A673 (cell line): Measurements from ENCODE around the gene C2orf81. TPM values are rescaled to one million over a fixed set of nuclear protein-coding genes. Genes with fewer than 3 reads are reported as not detected.
"Not testable (repeated sequence)": the region's sequence is repeated elsewhere in the genome, so short reads cannot be mapped to it uniquely, and the experiment has no call there.

Experiments used
- BruUV-seq: library from RNA; stranded (reverse); fragments of 400-500 nt; replicated peaks from 2 replicates; lab custom pipeline; 2021; lab: Mats Ljungman, UMichigan
- CTCF ChIA-PET: fragments of 300-600 bp; sonication (Branson Sonifier 250); formaldehyde crosslinking; loops from one replicate; lab custom pipeline; 2022; ENCODE audit warnings: antibody characterized with exemption; lab: Charles Lee
- POLR2A ChIA-PET: fragments of 300-600 bp; sonication (Branson Sonifier 250); formaldehyde crosslinking; loops from one replicate; lab custom pipeline; 2022; ENCODE audit warnings: antibody characterized with exemption; ENCODE audit not compliant: low non-redundant PET; lab: Charles Lee
- DNase-seq: peaks from one replicate; pipeline ENCODE4 v3.0.0-alpha.2; 2015; ENCODE audit warnings: low spot score
- H3K27ac ChIP-seq: fragments of 200-600 bp; sonication (generic); 2 replicates; pipeline ENCODE4 v1.5.1; 2016; ENCODE audit warnings: mixed run types, low read depth, mild to moderate bottlenecking, mixed read lengths, antibody characterized with exemption, low read length; ENCODE audit not compliant: poor library complexity, severe bottlenecking
- H3K27me3 ChIP-seq: fragments of 200-600 bp; sonication (generic); replicated peaks from 2 replicates; pipeline ENCODE4 v1.6.1; 2017; ENCODE audit warnings: mixed run types, low read depth, mild to moderate bottlenecking, mixed read lengths, antibody characterized with exemption, low read length; ENCODE audit not compliant: insufficient read depth, poor library complexity
- H3K36me3 ChIP-seq: fragments of 200-600 bp; sonication (generic); 2 replicates; pipeline ENCODE4 v1.6.1; 2016; ENCODE audit warnings: mixed run types, mild to moderate bottlenecking, mixed read lengths, antibody characterized with exemption, low read length; ENCODE audit not compliant: insufficient read depth, poor library complexity, severe bottlenecking
- H3K4me1 ChIP-seq: fragments of 200-600 bp; sonication (generic); 2 replicates; pipeline ENCODE4 v1.6.1; 2017; ENCODE audit warnings: mixed run types, mild to moderate bottlenecking, mixed read lengths, antibody characterized with exemption, low read length; ENCODE audit not compliant: insufficient read depth, poor library complexity, severe bottlenecking
- H3K4me3 ChIP-seq: fragments of 200-600 bp; sonication (generic); 2 replicates; pipeline ENCODE4 v1.5.1; 2016; ENCODE audit warnings: low read depth, mixed run types, mild to moderate bottlenecking, mixed read lengths, low read length; ENCODE audit not compliant: poor library complexity, severe bottlenecking
- H3K9me3 ChIP-seq: fragments of 200-600 bp; sonication (generic); 2 replicates; pipeline ENCODE4 v1.6.1; 2016; ENCODE audit warnings: mixed run types, low read depth, mild to moderate bottlenecking, mixed read lengths, antibody characterized with exemption, low read length; ENCODE audit not compliant: poor library complexity, severe bottlenecking
- EZH2 ChIP-seq: fragments of 200-600 bp; sonication (generic); IDR thresholded peaks from 2 replicates; pipeline ENCODE4 v1.6.1; 2017; ENCODE audit warnings: borderline replicate concordance, low read depth, mild to moderate bottlenecking, mixed read lengths, antibody characterized with exemption, low read length; ENCODE audit not compliant: poor library complexity, severe bottlenecking
- intact Hi-C: fragments of 100-400 bp; cut with micrococcal nuclease; formaldehyde crosslinking; loops from one replicate; pipeline ENCODE4 v1.10.0; 2022; ENCODE audit not compliant: unreplicated experiment
- total RNA-seq: library from RNA; stranded (reverse); gene quantifications from 2 replicates; pipeline ENCODE4 v1.2.3, GENCODE V29; 2021
- TF ChIP-seq, protein P1 (sequence below): fragments of 300-800, 200-600 bp; sonication (generic); conservative IDR thresholded peaks from 2 replicates; pipeline ENCODE4 v1.5.1; 2017; ENCODE audit warnings: low read depth, mild to moderate bottlenecking, antibody characterized with exemption, low read length, moderate library complexity, mixed read lengths

C2orf81 gene
- total RNA-seq, 1 experiment from 2014 or later, result 1.9 TPM

DNA sequence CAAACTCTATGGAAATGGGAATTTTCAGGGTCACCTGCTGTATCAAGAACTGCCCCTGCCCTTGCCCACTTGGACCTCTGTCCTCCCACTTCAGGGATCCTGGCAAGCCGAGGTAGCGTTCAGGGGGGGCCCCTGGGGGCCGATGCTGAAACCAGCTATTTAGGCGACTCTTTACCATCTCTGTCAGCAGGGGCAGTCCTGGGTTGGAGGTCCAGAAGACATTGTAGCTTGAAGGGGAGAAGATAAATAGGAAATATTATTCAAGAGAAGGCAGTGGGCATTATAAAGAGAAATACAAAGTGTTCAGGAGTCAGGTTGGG is 41.3 kb upstream of the C2orf81 start:
- TF ChIP-seq, protein P1, sequence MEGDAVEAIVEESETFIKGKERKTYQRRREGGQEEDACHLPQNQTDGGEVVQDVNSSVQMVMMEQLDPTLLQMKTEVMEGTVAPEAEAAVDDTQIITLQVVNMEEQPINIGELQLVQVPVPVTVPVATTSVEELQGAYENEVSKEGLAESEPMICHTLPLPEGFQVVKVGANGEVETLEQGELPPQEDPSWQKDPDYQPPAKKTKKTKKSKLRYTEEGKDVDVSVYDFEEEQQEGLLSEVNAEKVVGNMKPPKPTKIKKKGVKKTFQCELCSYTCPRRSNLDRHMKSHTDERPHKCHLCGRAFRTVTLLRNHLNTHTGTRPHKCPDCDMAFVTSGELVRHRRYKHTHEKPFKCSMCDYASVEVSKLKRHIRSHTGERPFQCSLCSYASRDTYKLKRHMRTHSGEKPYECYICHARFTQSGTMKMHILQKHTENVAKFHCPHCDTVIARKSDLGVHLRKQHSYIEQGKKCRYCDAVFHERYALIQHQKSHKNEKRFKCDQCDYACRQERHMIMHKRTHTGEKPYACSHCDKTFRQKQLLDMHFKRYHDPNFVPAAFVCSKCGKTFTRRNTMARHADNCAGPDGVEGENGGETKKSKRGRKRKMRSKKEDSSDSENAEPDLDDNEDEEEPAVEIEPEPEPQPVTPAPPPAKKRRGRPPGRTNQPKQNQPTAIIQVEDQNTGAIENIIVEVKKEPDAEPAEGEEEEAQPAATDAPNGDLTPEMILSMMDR, result no peak
- TF ChIP-seq EZH2, result no peak
- Histone ChIP-seq H3K4me3 (no peak overlapping the region), H3K27ac (no peak overlapping the region), H3K9me3 (no peaks in the 10 kb centered on the region), H3K4me1 (peaks cover 5% of the 10 kb centered on the region), H3K27me3 (no peaks in the 10 kb centered on the region), H3K36me3 (peaks cover 18% of the 10 kb centered on the region)
- BruUV-seq, result no TSS peak
- ChIA-PET CTCF (no interaction called here), POLR2A (no interaction called here)
- no peak for DNase-seq
- intact Hi-C loops, result no loop called here

DNA sequence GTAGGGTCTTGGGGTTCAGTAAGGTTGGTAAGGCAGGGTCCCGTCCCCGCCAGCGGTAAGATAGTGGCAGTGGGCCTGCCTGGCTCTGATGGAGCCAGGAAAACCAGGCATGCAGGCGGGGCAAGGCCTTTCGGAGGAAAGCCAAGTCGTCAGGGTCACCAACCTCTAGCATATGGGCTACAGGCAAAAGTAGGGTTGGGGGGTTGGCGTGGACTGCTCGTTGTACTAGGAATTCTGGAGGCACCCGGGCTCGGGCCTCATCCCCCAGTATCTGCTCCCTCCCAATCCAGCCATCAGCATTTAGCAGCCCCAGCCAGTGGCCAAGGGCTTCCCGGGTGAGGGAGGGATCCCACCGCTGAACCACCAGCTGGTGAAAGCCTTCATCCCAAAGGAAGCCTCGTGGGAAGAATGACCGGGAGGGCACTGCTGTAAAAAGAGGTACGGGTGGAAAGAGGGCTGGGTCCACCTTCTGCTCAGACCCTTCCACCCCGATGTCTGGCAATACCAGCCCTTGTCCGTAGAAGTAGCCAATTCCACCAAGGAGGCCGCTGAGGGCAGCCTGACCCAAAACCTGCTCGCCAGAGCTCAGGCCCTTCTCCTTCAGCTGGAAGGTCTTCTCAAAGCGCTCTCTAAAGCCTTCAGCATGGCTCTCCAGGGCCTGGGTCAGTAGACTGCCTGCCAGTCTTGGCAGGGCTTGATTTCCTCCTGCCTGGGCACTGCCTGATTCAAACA is 40.8 kb upstream of the C2orf81 start:
- intact Hi-C loops, result no loop called here
- TF ChIP-seq, protein P1, result no peak
- no peak for TF ChIP-seq EZH2
- no TSS peak for BruUV-seq
- Histone ChIP-seq H3K4me1 (peaks cover 5% of the 10 kb centered on the region), H3K36me3 (peaks cover 18% of the 10 kb centered on the region), H3K27me3 (no peaks in the 10 kb centered on the region), H3K9me3 (no peaks in the 10 kb centered on the region), H3K27ac (no peak overlapping the region), H3K4me3 (no peak overlapping the region)
- CTCF ChIA-PET, result interaction anchor here (0.6 to 0.8 kb wide), 2 partner anchors 12 to 22 kb away, joined by 3 read pairs; no protein-coding TSS in a partner anchor
- POLR2A ChIA-PET, result interaction anchor here (0.6 kb wide), 1 partner anchor 51 kb away, joined by 7 read pairs; no protein-coding TSS in a partner anchor
- no peak for DNase-seq

DNA sequence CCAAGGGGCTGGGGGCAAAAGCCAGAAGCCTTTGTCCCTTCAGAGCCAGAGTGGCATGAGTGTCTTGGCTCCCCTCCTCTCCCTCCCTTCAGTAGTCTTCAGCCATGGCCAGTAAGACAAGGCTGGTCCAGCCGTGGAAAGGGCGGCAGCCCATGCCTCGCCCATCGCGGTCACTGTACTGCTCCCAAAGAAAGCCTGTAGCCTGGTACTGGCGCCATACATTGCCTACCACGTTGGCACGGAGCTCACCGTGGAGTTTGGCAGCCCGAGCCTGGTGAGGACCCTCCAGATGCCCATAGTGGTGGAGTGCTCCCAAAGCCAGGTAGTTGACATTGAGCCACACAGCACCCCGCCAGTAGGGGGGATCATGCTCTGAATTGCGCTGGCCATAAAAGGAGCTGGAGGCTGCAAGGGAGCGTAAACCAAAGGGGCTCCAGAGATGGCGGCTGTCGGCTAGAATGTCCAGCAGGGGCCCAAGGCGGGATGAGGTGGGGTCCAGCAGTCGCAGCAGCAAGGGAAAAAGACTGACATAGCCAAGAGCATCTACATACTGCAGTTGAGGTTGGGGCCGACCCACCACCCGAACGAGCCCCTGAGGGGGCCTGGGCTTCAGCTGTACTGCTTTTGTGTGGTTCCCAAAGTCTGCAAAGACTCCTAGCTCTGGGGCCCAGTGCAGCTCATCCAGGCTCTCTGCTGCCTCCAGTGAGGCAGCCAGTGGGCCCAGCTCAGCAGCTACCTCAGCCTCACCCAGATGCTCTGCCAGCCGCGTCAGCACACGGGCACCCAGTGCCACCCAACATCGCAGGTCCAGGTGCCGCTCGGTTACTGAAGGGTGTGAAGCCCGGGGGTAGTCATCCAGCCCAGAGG is 40.0 kb upstream of the C2orf81 start:
- H3K36me3 ChIP-seq, result peaks cover 18% of the 10 kb centered on the region
- intact Hi-C loops, result no loop called here
- no peak overlapping the region for H3K4me3 ChIP-seq
- H3K4me1 ChIP-seq, result peaks cover 9% of the 10 kb centered on the region
- DNase-seq, result no peak
- ChIA-PET CTCF (interaction anchor here (0.6 to 0.8 kb wide), 2 partner anchors 12 to 21 kb away, joined by 3 read pairs; no protein-coding TSS in a partner anchor), POLR2A (interaction anchor here (0.6 kb wide), 1 partner anchor 51 kb away, joined by 7 read pairs; no protein-coding TSS in a partner anchor)
- no peak overlapping the region for H3K27ac ChIP-seq
- no TSS peak for BruUV-seq
- TF ChIP-seq, protein P1, result no peak
- TF ChIP-seq EZH2, result no peak
- H3K9me3 ChIP-seq, result no peaks in the 10 kb centered on the region
- no peaks in the 10 kb centered on the region for H3K27me3 ChIP-seq

DNA sequence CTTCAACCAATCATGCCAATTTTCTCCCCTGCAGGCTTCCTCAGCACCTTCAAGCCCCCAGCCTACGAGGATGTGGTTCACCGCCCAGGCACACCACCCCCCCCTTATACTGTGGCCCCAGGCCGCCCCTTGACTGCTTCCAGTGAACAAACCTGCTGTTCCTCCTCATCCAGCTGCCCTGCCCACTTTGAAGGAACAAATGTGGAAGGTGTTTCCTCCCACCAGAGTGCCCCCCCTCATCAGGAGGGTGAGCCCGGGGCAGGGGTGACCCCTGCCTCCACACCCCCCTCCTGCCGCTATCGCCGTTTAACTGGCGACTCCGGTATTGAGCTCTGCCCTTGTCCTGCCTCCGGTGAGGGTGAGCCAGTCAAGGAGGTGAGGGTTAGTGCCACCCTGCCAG is 38.8 kb upstream of the C2orf81 start:
- H3K27me3 ChIP-seq, intact Hi-C loops, H3K27ac ChIP-seq, DNase-seq, H3K9me3 ChIP-seq, BruUV-seq, CTCF ChIA-PET, POLR2A ChIA-PET, H3K4me3 ChIP-seq: not testable (repeated sequence)
- peaks cover 18% of the 10 kb centered on the region for H3K36me3 ChIP-seq
- peaks cover 21% of the 10 kb centered on the region for H3K4me1 ChIP-seq
